ENCODE data around the gene CLDN9.

- TF ChIP-seq, protein P1, sequence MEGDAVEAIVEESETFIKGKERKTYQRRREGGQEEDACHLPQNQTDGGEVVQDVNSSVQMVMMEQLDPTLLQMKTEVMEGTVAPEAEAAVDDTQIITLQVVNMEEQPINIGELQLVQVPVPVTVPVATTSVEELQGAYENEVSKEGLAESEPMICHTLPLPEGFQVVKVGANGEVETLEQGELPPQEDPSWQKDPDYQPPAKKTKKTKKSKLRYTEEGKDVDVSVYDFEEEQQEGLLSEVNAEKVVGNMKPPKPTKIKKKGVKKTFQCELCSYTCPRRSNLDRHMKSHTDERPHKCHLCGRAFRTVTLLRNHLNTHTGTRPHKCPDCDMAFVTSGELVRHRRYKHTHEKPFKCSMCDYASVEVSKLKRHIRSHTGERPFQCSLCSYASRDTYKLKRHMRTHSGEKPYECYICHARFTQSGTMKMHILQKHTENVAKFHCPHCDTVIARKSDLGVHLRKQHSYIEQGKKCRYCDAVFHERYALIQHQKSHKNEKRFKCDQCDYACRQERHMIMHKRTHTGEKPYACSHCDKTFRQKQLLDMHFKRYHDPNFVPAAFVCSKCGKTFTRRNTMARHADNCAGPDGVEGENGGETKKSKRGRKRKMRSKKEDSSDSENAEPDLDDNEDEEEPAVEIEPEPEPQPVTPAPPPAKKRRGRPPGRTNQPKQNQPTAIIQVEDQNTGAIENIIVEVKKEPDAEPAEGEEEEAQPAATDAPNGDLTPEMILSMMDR (IDR thresholded peaks at IDR 0.05; ENCODE audit: insufficient read depth, low read depth, low read length) = no peak
- no peak for TF ChIP-seq EZH2 (IDR thresholded peaks at IDR 0.05; ENCODE audit: insufficient read depth, low read length)
Measured at GRCh38 chr16:3032624-3033023, 19.9 kb downstream of the CLDN9 start.

Data from astrocyte (in vitro differentiated cells and primary cell).